Amniotic stem cell (primary cell): Measurements from ENCODE around the gene SRC.

Experiments used
- DNase-seq: peaks from one replicate; lab custom pipeline; 2025; lab: John Stamatoyannopoulos, UW

SRC gene

DNA sequence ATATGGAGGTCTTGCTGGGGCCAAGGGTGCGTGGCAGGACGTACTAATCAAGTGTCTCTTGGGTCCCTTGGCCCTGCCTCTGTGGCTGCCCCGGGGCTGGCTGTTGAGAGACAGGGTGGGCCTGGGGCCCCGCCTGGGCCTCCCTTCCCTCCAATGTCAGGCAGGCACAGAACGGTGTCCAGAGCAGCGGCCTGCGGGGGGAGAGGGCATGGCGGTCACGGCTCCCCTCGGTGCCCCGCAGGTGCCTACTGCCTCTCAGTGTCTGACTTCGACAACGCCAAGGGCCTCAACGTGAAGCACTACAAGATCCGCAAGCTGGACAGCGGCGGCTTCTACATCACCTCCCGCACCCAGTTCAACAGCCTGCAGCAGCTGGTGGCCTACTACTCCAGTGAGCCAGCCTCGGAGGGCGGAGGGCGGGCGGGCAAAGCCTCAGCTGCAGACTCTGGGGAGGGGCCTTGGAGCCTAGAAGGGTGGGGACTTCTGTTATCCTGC lies 50.0 kb downstream of the SRC start:
- DNase-seq: no peak

DNA sequence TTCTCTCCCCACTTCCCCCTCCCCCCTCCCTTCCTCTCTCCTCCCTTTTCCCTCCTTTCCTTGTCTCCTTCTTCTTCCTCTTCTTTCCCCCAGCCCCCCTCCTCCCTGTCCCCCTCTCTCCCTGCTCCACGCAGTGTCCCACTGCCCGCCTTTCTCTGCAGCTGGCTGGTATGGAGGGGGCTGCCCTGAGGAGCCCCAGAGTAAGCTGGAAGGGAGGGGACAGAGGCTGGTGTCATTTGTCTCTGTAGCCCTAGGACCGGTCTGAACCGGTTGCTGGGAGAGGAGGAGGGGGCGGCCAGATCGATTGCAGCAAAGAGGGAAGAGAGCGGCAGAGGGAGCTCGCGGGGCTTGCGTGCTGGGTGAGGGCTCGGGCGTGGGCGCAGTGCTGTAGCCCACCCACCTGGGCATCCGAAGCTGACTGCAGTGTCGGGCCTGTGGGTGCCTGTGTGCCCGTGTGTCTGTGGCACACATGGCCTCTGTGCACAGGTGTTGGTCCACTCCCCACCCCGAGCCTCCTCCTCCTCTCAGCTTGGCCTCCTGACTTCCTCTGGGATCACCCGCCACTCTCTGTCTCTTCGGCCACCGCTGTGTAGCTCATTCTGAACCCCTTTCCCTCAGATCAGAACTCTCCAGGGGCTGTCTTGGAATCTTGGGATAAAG lies 50.6 kb downstream of the SRC start:
- DNase-seq: no peak

DNA sequence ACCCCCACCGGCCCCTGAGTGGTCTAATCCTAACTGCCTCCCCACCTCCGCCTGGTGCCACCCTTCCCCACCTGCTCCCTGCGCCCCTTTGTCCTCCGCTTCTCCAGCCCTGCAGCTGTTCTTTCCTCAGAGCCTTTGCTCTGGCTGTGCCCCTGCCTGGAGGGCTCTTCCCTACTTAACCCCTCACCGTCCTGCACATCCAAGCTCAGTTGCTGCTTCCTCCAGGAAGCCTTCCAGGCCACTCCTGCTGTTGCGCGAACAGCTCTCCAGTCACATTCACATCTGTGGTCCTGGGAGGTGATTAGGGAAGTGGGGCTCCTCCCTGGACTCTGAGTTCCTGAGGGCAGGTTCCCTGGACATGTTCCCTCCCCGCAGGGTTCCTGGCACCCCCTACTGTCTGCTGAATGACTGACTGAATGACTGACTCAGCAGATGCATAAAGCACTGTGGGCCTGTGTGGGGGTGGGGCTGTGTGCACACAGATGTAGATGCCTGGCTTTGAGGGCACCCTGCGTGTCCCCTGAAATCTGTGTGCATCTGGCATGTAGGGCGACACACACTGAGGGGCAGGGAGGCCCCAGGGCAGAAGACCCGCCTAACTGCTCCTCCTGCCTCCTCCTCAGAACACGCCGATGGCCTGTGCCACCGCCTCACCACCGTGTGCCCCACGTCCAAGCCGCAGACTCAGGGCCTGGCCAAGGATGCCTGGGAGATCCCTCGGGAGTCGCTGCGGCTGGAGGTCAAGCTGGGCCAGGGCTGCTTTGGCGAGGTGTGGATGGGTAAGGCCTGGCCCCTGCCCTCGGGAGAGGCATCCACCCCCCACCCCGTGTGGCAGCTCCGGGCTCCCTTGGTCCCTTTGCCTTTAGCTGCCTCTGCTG lies 51.4 kb downstream of the SRC start:
- DNase-seq: no peak

DNA sequence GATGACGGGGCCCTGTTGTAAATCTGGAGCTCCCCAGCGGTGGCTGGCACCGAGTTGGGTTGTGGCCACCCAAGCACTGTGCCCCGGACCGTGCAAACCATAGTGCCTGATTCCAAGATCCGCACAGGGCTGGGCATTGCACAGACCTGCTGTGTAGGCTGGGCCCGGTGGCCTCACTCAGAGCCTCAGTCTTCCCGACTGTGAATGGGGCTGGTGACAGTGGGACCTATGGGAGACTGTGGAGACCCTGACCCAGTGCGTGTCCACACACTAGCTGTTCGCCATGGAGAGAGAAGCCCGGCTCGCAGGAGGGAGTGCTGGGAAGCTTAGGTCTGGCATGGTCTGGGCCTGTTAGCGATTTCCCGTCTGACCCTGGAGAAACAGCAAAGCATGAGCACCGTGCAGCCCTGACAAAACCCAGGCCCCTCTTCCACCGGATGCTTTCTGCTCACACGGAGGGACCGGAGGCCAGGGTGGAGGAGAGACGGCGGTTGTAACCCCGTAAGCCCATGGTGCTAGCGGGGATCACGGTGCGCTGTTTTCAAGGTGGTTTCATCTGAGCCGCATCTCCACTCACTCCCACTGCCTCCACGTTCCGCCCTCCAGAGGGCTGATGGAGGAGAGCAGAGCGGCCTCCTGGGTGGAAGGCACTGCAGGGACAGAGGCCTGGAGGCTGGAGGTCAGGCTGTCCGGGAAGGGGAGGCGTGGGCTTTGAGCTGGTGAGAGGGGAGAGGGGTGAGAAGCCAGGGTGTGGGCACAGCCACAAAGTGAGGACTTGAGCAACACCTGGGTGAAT lies 52.2 kb downstream of the SRC start:
- DNase-seq: no peak

DNA sequence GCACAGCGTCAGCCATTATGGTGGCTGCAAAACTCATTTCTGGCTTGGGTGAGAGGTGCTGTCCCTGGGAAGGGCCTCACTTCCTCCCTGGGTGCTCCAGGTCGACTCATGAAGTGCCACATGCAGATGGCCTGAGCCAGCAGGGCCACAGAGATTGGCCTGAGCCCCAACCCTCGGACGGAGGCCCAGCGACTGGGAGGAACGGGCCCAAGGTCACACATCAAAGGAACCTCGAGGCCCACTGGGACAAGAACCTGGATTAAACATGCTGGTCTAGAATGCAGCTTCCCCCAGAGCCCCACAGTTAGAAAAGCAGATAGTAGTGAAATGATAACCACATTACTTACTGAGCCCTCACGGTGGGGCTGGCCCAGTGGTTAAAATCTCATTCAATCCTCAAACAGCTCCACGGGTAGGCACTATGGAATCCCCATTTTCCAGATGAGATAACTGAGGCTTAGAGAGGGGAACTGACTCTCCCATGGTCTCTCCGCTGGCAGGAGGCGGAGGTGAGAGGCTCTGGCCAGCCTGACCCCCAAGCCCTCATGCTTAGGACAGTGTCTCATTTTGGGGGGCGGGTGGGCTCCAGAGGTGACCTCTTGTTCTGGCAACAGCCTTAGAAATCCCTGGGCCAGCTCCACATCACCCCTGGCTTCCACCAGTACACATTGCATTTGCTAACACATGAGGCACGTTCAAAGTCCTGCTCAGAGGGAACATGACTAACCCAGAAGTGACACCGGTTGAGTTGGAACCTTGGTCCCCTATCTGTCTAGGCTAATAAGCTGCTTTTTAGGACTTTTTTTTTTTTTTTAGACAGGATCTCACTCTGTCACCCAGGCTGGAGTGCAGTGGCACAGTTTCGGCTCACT lies 53.0 kb downstream of the SRC start:
- DNase-seq: no peak

DNA sequence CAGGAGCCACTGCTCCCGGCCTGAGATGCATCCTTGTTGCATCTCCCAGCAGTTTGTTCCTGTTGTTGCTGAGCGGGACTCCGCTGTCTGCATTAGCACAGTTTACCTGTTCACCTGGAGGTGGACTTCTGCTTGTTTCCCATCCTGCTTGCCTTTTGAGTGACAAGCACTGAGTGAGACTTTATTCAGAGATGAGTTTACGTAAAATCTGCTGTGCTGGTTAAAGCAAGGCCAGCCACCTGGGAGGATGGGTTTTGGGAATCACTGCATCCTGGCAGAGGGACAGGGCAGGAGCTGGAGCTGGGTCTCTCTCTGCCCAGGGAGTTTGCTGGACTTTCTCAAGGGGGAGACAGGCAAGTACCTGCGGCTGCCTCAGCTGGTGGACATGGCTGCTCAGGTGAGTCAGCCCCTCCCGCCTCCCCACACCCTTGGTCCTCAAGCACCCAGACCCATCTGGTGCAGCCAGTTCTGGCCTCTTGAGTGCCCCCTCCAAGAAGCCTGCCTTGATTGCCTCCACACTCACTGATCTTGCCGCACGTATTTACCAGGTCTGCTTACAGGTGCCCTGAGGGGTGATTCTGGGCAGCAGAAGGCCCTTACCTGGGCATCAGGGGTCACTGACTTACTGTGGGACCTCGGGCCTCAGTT lies 55.5 kb downstream of the SRC start:
- DNase-seq: no peak

DNA sequence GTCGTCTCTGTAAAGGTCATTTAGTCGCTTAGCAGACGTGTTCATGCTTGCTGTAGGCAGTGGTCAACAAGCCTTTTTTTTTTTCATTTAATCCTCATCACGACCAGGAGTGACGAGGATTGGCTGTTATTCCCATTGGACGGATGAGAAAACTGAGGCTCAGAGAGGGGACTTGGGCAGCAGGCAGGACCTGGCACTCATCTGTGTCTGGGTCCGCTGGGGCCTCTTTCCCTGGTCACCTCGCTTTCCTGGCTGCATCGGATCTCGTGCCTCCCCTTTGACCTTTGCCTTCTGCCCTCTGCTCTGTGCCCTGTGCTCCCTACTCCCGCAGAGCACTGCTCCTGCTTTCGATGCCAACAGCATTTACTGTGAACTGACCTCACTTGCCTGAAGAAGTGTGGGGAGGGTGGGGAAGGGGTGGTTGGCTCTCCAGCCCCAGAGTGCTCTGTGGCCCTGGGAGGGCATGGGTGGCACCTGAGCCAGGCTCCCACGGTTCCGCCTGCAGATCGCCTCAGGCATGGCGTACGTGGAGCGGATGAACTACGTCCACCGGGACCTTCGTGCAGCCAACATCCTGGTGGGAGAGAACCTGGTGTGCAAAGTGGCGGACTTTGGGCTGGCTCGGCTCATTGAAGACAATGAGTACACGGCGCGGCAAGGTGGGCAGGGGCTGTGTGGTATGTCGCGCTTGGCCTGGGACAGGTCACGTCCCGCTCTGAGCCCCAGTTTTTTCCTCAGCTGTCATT lies 56.2 kb downstream of the SRC start:
- DNase-seq: no peak

DNA sequence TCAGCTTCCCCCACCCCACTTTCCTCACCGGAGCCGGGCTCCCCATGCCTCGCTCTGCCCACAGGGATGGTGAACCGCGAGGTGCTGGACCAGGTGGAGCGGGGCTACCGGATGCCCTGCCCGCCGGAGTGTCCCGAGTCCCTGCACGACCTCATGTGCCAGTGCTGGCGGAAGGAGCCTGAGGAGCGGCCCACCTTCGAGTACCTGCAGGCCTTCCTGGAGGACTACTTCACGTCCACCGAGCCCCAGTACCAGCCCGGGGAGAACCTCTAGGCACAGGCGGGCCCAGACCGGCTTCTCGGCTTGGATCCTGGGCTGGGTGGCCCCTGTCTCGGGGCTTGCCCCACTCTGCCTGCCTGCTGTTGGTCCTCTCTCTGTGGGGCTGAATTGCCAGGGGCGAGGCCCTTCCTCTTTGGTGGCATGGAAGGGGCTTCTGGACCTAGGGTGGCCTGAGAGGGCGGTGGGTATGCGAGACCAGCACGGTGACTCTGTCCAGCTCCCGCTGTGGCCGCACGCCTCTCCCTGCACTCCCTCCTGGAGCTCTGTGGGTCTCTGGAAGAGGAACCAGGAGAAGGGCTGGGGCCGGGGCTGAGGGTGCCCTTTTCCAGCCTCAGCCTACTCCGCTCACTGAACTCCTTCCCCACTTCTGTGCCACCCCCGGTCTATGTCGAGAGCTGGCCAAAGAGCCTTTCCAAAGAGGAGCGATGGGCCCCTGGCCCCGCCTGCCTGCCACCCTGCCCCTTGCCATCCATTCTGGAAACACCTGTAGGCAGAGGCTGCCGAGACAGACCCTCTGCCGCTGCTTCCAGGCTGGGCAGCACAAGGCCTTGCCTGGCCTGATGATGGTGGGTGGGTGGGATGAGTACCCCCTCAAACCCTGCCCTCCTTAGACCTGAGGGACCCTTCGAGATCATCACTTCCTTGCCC lies 57.4 kb downstream of the SRC start:
- no peak for DNase-seq

DNA sequence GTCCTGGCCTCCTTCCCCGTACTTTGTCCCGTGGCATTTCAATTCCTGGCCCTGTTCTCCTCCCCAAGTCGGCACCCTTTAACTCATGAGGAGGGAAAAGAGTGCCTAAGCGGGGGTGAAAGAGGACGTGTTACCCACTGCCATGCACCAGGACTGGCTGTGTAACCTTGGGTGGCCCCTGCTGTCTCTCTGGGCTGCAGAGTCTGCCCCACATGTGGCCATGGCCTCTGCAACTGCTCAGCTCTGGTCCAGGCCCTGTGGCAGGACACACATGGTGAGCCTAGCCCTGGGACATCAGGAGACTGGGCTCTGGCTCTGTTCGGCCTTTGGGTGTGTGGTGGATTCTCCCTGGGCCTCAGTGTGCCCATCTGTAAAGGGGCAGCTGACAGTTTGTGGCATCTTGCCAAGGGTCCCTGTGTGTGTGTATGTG lies 58.5 kb downstream of the SRC start:
- no peak for DNase-seq

DNA sequence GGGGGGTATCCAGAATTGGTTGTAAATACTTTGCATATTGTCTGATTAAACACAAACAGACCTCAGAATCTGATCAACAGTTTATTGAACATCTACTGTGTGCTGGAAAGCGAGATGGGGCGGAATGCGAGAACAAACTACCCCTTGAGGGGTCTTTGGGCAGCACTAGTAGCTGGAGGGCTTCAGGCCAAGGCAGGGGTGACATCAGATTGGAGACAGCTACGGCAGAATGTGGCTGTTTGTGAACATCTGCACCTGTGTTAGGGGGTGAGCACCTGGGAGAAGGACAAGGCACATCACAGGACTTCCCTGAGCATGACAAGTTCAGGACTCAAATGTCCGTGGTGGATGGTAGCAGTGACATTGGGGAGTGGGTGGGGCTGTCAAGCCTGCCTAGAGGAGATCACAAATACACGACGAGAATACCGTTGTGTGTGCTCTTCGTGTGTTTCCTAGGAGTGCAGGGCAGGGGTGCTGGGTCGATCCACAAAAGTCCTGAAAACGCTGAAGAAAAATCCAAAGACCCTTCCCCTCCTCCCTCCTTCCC lies 59.5 kb downstream of the SRC start:
- DNase-seq: no peak

DNA sequence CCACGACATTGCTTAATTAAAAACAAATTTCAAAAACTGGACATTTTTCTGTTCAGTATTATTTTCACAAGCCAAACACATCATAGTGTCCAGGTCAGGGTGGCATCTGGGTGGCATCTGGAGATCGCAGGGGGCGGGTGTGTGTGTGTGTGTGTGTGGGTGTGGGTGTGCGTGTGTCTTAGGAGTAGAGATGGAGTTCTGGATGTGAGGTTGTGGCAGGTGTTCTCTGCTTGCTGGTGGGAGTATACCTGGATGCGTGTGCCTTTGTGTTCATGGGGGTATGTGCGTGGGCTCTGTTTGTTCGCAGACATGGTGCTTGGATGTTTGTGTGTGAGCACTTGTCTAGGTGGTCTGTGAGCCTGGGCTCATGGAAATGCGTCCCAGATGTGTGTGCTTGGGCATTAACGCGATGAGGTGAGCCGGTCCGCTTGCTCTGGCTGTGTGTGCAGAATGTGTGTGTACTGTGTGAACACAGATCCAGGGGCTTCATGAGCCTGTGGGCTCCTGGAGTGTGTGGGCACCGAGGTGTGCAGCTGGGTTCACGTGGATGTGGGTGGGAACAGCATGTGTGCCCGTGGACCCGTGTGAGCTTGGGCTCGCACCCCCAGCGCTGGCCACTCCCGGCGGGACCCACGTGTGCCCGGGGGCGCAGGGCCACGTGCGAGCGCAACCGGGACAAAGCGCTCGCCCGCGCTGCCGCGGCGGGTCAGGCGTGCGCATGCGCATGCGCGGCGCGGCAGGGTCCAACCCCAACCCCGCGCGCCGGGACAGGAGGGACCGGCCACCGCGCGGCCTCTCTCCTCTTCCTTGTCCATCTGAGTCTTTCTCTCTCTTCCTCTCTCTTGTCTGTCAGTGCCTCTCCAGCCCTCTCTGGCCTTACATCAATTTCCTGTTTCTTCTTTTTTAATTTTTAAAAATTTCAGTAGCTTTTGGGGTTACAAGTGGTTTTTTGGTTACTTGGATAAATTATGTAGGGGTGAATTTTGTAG lies 60.4 kb downstream of the SRC start:
- DNase-seq: no peak

DNA sequence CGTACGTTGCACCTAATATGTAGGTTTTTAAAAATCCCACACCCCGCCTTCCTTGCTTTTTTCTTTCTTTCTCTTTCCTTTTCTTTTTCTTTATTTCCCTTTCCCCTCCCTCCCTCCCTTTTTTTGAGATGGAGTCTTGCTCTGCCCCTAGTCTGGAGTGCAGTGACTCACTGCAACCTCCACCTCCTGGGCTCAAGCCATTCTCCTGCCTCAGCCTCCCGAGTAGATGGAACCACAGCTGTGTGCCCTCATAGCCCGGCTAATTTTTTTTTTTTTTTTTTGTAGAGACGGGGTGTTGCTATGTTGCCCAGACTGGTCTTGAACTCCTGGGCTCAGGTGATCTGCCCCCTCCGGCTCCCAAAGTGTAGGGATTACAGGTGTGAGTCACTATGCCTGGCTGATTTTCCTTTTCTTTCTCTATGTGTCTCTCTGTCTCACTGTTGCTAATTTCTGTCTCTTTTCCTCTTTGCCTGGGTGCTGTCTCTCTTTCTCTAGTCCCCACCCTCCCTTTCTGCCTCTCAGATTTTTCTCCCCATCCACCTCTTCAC lies 61.2 kb downstream of the SRC start:
- DNase-seq: no peak

DNA sequence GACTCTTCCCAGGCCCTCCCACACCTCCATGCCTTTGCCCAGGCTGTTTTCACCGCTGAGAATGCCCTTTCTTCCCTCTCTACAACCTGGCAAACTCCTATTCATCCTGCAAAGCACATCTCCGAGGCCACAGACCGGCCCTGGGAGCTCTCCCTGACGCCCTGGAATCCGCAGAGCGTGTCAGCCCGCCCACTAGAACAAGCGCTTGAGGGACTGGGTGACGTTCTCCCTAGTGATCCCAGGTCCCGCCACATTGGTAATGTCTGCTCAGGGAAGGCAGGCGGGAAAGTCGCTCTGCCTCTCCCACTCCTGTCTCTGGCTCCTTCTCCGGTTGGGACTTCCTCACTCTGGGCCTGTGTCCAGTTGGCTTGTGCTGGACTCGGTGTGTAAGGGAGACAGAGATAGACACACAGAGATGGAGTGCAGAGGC lies 61.6 kb downstream of the SRC start:
- DNase-seq: no peak

DNA sequence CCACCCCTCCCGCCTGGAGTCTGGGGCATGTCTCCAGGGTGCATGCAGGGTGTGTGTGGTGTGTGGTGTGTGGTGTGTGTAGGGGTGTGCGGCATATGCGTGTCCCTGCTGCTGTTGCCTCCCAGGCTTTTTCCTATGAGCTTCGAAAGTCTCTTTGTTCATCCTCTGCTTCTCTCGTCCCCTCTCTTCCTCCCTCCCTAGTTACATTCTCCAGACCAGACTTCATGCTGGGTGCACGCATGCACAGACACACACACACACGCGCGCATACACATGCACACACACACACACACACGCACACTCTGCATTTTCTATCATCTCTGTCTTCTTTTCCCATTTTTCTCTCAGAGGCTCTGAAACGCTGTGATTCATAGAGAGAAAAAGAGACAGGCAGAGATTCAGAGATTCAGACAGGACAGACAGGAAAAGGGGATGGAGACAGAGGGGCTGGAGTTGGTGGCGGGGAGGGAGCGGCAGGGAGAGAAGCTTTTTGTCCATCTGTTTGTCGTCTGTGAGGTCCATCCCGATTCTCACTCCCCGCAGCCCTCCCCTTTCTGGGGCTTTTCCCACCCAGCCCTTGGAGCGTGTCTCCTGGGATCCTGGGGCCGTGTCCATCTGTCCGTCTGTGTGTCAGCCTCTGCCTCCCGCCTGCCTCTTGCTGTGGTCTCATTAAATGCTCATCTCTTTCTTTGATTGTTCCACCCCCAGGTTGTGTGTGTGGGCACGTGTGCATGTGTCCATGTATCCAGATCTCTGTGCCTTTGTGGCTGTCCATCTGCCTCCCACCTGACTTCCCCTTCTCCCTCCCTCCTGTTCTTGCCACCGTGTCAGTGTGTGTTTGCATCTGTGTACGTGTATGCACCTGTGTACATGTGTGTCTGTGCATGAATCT lies 62.6 kb downstream of the SRC start:
- DNase-seq: no peak

DNA sequence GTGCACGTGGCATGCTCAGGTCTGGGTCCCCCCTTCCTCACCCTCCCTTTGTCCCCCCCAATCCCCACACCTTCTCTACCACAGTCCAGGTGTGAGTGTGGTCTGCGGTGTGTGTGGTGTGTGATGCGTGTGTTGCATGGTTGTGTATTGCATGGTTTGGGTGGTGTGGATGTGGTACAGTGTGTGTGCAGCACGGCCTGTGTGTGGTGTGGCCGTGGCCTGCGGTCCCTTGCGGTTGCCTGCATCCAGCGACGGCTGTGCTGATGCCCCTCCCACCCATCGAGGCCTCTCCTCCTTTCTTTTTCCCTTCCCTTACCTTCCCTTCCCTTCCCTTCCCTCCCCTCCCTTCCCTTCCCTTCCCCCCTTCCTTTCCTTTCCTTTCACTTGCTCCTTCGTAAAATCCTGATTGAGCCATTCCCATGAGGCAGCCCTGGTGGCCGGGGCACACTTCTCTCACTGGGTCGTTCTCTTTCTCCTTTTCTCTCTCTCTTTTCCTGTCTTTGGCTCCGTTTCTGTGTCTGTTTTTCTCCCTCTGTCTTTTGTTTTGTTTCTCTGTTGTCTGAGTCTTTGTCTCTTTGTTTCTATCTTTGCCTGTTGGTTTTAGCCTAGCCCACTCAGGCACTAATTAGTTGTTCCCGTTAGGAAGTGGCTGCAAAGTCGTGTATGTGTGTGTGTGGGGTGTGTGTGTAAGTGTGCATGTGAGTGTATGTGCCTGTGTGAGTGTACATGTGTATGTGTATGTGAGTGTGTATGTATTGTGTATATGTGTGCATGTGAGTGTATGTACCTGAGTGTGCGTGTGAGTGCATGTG lies 65.7 kb downstream of the SRC start:
- no peak for DNase-seq

DNA sequence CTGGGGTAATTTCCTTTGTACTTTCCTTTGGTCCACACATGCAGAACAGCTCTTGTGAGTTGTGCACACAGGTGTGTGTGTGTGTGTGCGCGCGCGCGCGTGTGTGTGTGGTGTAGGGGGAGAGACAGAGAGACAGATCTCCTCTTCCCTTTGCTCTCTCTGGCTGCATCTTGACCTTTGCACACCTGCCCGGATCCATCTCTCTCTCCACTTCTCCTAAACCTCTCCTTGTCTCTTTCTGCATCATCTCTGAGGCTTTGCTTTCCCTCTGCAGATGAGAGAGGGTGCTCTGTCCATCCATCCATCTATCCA lies 67.0 kb downstream of the SRC start:
- no peak for DNase-seq
